HG02870 (cell line): ENCODE data around the gene KCNMA1.

Experiments
- ATAC-seq: cut with Tn5 transposase; IDR thresholded peaks from one replicate; pipeline ENCODE4 v1.9.1; 2021; ENCODE audit warnings: mild to moderate bottlenecking, moderate library complexity; ENCODE audit not compliant: unreplicated experiment

Gene KCNMA1

DNA sequence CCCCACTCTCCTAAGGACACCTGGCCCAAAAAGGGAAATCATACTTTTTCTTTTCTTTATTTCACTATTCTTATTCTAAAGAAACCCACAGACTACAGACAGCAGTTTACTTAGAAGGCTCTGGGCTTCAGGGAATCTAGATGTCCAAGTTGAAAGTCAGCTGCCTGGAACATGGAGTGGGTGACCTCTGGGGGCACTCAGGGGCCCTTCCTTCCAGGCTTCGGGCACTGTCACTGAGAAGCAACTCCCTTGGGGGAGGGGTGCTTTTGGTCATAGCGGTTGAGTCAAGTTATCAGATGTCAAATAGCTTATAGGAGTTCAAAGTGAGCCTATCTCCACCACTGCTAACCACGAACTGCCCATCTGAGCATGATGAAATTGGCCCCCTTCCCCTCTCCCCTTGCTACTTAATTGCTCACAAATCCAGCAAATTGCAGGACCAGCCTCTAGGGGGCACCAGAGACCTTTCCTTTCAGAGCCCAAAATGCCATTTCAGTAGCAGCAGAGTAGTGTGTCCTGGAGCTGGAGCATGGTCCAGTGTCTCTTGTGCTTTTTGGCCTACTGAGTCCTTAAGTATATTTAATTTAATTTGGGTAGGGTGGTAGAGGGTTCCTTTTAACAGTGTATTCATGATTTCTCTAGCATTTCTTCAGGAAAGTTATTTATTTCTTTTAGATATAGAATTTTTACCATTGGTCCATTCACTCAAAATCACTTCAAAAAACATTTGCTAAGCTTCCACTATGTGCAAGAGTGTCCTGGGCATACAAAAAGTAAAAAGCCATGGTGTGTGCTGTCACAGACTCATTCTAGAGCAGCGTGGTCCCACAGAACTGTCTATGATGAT, 463.8 kb downstream of the KCNMA1 start:
- peak; percentile 88 for ATAC-seq

GRCh38 chr10:77172086-77172485, 465.5 kb downstream of the KCNMA1 start:
- no peak for ATAC-seq

DNA sequence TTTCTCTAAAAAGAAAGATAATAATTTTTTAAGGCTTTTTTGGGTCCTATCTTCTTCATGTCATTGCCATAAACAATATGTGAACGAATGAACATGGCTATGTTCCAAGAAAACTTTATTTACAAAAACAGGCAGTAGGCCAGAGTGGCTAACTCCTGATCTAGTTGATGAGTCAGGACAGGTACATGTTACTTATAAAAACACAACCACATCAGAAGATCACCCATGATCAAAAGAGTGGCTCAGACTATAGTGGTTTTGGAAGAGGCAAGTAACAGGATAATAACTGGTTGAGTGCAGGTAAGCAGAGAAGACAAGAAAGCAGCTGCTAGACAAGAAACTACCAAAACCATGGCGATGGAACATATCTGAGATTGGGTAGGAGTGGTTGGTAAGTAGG, 468.7 kb downstream of the KCNMA1 start:
- ATAC-seq = no peak

GRCh38 chr10:77168161-77168560, 469.4 kb downstream of the KCNMA1 start:
- no peak for ATAC-seq

- ATAC-seq = peak; percentile 89
Measured at GRCh38 chr10:77165445-77166208, 472.0 kb downstream of the KCNMA1 start.

DNA sequence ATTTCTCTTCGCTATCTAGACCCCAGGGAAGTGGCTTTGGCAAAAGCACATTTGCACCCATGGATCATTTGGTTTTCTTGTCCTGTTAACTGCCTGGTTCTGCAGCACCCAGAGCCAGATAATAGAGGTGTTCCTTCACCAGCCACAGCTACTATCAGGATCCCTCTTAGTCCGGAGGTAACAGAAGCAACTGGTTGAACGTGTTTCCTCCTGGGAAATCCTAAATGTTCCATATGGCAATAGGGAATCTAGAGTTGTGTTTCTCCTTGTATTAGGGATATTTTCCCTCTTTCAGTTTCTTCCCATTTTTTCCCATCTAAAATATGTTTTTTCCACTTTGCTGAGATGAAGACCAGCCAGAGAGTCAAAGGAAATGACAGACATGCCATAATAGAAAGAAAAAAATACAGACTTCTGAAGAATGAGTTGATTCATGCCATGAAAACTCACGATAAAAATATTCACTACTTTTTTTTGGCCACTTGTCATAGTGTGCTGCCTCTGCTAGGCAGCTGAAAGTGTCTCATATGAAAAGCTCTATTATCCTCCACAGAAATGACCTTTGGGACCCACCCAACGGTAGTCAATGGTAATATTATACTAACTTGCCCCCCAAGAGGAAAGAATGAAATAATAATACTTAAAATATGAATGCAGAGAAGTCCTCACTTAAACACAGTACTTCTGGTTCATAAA, 472.8 kb downstream of the KCNMA1 start:
- ATAC-seq = no peak

DNA sequence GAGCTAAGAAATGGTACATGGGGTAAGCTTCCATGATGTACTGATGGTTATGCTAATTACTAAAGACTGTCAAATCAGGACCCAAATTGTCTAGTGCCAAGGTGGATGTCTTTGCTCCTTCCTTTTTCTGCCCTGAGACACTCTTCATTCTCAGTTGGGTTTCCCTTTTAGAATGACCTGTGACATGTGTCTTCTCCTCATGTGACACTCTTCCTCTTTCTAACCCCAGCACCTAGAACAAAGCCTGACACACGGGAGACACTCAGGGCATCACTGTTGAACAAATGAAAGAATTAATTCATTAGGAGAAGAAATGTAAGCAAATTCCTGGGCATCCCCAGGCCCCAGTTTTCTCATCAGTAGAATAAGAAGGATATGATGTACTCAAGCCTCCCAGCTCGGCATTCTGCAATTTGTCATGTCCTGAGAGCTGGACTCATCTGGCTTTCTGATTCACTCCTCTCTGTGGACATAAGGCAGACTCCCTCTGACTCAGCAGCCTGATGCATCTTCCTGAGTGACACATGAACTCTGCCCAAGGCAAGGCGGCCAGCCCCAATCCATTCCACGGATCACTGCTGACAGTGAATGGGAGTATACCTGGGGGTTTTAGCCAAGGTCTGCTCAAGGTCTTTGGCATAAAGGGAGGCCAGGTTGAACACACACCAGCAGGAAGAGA, 473.8 kb downstream of the KCNMA1 start:
- ATAC-seq = no peak

GRCh38 chr10:77162697-77163096, 474.9 kb downstream of the KCNMA1 start:
- no peak for ATAC-seq

GRCh38 chr10:77160679-77161078, 476.9 kb downstream of the KCNMA1 start:
- ATAC-seq = no peak

- no peak for ATAC-seq
Measured at GRCh38 chr10:77159538-77160110, 478.0 kb downstream of the KCNMA1 start.

- ATAC-seq = no peak
Measured at GRCh38 chr10:77158666-77159065, 478.9 kb downstream of the KCNMA1 start.

GRCh38 chr10:77157248-77158019, 480.2 kb downstream of the KCNMA1 start:
- no peak for ATAC-seq

GRCh38 chr10:77156406-77156879, 481.2 kb downstream of the KCNMA1 start:
- ATAC-seq = no peak

GRCh38 chr10:77152256-77152655, 485.4 kb downstream of the KCNMA1 start:
- ATAC-seq = no peak

DNA sequence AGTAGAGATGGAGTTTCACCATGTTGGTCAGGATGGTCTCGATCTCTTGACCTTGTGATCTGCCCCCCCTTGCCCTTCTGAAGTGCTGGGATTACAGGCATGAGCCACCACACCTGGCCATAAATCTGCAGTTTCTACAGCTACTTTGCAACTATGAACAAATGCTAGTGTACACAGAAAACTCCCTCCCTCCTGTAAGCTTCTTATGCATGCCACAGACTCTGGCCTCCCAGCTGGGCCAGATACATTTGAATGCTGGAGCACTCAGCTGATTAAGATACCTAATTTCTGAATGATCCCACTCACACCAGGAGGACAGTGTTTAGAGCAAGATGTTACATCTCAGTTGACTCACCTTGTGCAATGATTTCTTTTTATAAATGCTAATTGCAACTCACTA, 486.2 kb downstream of the KCNMA1 start:
- ATAC-seq = no peak

DNA sequence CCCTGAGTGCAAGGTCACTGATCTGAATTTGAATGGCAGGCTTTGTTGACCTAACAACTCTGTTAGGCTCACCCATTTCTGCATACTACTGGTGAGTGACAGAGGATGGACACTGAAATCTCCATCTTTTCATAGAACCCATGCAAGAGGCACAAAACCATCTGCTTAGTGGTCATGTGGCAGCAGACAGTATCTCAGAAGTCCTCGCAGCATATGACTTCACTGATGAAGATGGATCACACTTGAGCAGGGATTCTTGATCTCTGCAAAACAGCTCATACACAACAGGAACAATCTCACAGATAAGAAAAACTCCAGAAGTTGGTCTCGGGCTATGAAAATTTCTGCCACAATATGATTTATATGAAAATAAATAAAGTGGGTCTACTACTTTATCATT, 487.9 kb downstream of the KCNMA1 start:
- ATAC-seq = no peak

DNA sequence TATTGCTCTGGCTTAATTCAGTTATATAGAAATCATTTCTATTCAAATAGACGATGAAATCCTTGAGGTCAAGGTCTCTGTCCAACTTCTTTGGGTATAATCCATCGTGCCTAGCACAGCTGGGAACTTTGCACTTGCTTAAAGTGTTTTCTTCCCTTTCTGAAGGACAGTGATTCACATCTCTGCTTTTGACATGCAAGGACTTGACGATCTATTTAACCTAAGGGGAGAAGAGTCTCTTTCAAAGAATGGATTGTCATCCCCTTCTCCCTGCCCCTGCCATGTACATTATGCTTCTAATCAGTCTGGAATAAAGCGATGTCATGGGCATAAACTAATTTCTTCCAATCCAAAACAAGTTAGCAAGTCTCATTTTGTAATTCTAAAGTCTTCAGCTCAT, 488.6 kb downstream of the KCNMA1 start:
- no peak for ATAC-seq

DNA sequence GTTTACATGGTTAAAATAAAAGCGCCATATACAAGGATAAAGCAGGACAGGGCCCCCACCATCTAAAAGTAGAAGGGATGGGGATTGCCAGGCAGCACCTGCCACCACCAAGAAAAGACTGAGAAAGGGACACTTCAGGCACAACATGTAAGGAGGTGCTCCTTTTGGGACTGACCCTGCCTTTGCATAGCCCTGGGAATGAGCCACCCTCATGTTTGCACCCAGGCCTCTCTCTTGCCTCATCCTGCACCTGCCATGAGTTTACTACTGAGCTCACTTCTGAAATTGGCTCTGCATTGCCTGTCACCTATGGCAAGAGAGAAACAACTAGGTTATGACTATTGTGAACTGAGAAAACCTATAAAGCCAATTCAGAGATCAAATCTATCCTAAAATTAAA, 489.7 kb downstream of the KCNMA1 start:
- no peak for ATAC-seq

DNA sequence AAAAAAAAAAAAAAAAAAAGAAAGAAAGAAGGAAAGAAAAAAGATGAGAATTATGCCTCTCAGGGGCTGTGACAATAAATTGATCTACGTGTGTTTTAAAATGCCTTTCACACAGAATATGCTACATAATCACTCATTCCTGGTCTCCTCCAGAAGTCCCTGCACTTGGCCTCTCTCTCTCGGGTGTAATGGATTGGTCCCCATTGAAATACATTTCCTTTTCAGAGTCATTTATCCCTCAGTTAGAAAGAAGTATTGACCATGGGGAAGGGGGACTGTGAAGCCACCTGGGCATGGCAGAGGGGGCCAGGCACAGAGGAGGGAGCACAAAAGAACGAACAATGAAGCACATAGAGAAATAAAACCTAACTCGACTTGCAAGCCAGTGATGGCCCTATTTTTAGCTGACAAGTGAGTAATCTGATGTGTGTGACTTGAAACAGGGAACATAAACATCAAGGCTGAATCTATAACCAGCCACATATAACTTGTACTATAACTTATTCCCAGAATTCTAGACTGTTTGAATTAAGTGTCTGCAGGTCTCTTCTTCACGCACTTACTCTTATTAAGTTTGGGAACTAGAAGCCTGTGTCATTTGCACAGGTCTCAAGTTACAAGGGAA, 490.8 kb downstream of the KCNMA1 start:
- ATAC-seq = no peak
